Neural crest cell (in vitro differentiated cells): ENCODE data around the gene RFX2. TPM values are rescaled to one million over a fixed set of nuclear protein-coding genes. Genes with fewer than 3 reads are reported as not detected.

Experiments
- DNase-seq: peaks from one replicate; pipeline ENCODE4 v3.0.0; 2021; ENCODE audit warnings: low read depth, mixed read lengths, low spot score
- H3K27ac Mint-ChIP-seq: one replicate; pipeline ENCODE4 v1.8.0; 2021; ENCODE audit warnings: mild to moderate bottlenecking, mixed read lengths; ENCODE audit not compliant: unreplicated experiment
- H3K27me3 Mint-ChIP-seq: 2 replicates; pipeline ENCODE4 v1.8.0; 2021; ENCODE audit warnings: low read depth, mild to moderate bottlenecking, mixed read lengths
- H3K36me3 Mint-ChIP-seq: 2 replicates; pipeline ENCODE4 v1.8.0; 2021; ENCODE audit warnings: low read depth, mild to moderate bottlenecking, mixed read lengths
- H3K4me1 Mint-ChIP-seq: 2 replicates; pipeline ENCODE4 v1.8.0; 2021; ENCODE audit warnings: mixed read lengths
- H3K4me3 Mint-ChIP-seq: one replicate; pipeline ENCODE4 v1.8.0; 2021; ENCODE audit warnings: mild to moderate bottlenecking, mixed read lengths
- H3K9me3 Mint-ChIP-seq: 2 replicates; pipeline ENCODE4 v1.8.0; 2021; ENCODE audit warnings: mixed read lengths
- CTCF ChIP-seq: fragments of 200-600 bp; sonication (generic); conservative IDR thresholded peaks from 2 replicates; pipeline ENCODE4 v1.5.0; 2021; ENCODE audit warnings: antibody characterized with exemption, mild to moderate bottlenecking
- total RNA-seq: library from RNA; stranded (reverse); gene quantifications from 2 replicates; pipeline ENCODE4 v1.2.1, GENCODE V29; 2021

RFX2 gene
- total RNA-seq, 1 donor from 2014 or later, result 17.2 TPM

- no peak overlapping the region for H3K4me3 Mint-ChIP-seq
- no peak for DNase-seq
- TF ChIP-seq CTCF, result peak; percentile 83
- H3K27me3 Mint-ChIP-seq, result peaks cover 2% of the 10 kb centered on the region
- H3K9me3 Mint-ChIP-seq, result peaks cover 6% of the 10 kb centered on the region
- H3K4me1 Mint-ChIP-seq, result peaks cover 5% of the 10 kb centered on the region
- peaks cover 7% of the 10 kb centered on the region for H3K36me3 Mint-ChIP-seq
- H3K27ac Mint-ChIP-seq, result no peak overlapping the region
These were observed 15.3 kb upstream of the RFX2 start for GRCh38 chr19:6125571-6125989.

- H3K27ac Mint-ChIP-seq, result no peak overlapping the region
- peaks cover 5% of the 10 kb centered on the region for H3K4me1 Mint-ChIP-seq
- DNase-seq, result no peak
- H3K9me3 Mint-ChIP-seq, result no peaks in the 10 kb centered on the region
- H3K4me3 Mint-ChIP-seq, result no peak overlapping the region
- TF ChIP-seq CTCF, result no peak
- H3K36me3 Mint-ChIP-seq, result no peaks in the 10 kb centered on the region
- H3K27me3 Mint-ChIP-seq, result peaks cover 15% of the 10 kb centered on the region
These were observed 8.7 kb upstream of the RFX2 start for GRCh38 chr19:6119031-6119430.

- no peak for DNase-seq
- Mint-ChIP-seq H3K36me3 (no peaks in the 10 kb centered on the region), H3K4me3 (no peak overlapping the region), H3K4me1 (peaks cover 5% of the 10 kb centered on the region), H3K27me3 (peaks cover 16% of the 10 kb centered on the region), H3K9me3 (no peaks in the 10 kb centered on the region), H3K27ac (no peak overlapping the region)
- no peak for TF ChIP-seq CTCF
These were observed 7.7 kb upstream of the RFX2 start for GRCh38 chr19:6118043-6118442.

GRCh38 chr19:6117534-6117933 is 7.2 kb upstream of the RFX2 start:
- no peaks in the 10 kb centered on the region for H3K36me3 Mint-ChIP-seq
- H3K4me3 Mint-ChIP-seq, result no peak overlapping the region
- H3K27ac Mint-ChIP-seq, result no peak overlapping the region
- peaks cover 16% of the 10 kb centered on the region for H3K27me3 Mint-ChIP-seq
- DNase-seq, result no peak
- no peak for TF ChIP-seq CTCF
- peaks cover 5% of the 10 kb centered on the region for H3K4me1 Mint-ChIP-seq
- H3K9me3 Mint-ChIP-seq, result no peaks in the 10 kb centered on the region

GRCh38 chr19:6116749-6117430 is 6.6 kb upstream of the RFX2 start:
- no peaks in the 10 kb centered on the region for H3K9me3 Mint-ChIP-seq
- H3K4me3 Mint-ChIP-seq, result no peak overlapping the region
- peaks cover 16% of the 10 kb centered on the region for H3K27me3 Mint-ChIP-seq
- no peak overlapping the region for H3K27ac Mint-ChIP-seq
- peaks cover 3% of the 10 kb centered on the region for H3K4me1 Mint-ChIP-seq
- no peak for TF ChIP-seq CTCF
- no peak for DNase-seq
- H3K36me3 Mint-ChIP-seq, result no peaks in the 10 kb centered on the region
